Upper lobe of left lung (tissue), 4 donors: ENCODE results near the gene PDCD11.
"Not testable (repeated sequence)": the region's sequence is repeated elsewhere in the genome, so short reads cannot be mapped to it uniquely, and the experiment has no call there.

ENCODE experiments used
- EP300 ChIP-seq, 4 donors: sonication (generic); formaldehyde crosslinking; IDR thresholded peaks; one replicate each; pipeline ENCODE4 v1.5.1; 2017; ENCODE audit warnings: antibody characterized with exemption in 4 of 4, control low read depth in 2 of 4
- POLR2AphosphoS5 ChIP-seq, 2 donors: sonication (generic); formaldehyde crosslinking; IDR thresholded peaks; one replicate each; pipeline ENCODE4 v1.5.1; 2017; ENCODE audit warnings: antibody characterized with exemption in 2 of 2
- TF ChIP-seq, protein P1 (sequence below), 6 experiments: fragments of 450-650 bp in 4 of 6; fragments of 200-600 bp in 2 of 6; sonication (generic) in 2 of 6; IDR thresholded peaks; one replicate each; pipeline ENCODE4 v1.5.1; 2016 to 2019; ENCODE audit warnings: antibody characterized with exemption in 6 of 6

DNA sequence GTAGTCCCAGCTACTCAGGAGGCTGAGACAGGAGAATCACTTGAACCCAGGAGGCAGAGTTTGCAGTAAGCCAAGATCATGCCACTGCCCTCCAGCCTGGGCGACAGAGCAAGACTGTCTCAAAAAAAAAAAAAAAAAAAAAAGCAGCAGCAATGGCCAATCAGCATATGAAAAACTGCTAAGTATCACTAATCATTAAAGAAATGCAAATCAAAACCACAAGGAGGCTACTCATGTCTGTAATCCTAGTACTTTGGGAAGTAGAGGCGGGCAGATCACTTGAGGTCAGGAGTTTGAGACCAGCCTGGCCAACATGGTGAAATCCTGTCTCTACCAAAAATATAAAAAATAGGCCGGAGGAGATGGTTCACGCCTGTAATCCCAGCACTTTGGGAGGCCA lies 41.9 kb upstream of the PDCD11 start:
- TF ChIP-seq, protein P1, sequence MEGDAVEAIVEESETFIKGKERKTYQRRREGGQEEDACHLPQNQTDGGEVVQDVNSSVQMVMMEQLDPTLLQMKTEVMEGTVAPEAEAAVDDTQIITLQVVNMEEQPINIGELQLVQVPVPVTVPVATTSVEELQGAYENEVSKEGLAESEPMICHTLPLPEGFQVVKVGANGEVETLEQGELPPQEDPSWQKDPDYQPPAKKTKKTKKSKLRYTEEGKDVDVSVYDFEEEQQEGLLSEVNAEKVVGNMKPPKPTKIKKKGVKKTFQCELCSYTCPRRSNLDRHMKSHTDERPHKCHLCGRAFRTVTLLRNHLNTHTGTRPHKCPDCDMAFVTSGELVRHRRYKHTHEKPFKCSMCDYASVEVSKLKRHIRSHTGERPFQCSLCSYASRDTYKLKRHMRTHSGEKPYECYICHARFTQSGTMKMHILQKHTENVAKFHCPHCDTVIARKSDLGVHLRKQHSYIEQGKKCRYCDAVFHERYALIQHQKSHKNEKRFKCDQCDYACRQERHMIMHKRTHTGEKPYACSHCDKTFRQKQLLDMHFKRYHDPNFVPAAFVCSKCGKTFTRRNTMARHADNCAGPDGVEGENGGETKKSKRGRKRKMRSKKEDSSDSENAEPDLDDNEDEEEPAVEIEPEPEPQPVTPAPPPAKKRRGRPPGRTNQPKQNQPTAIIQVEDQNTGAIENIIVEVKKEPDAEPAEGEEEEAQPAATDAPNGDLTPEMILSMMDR (IDR thresholded peaks at IDR 0.05), result not testable (repeated sequence)
- TF ChIP-seq EP300, POLR2AphosphoS5 (IDR thresholded peaks at IDR 0.05): not testable (repeated sequence)
